HepG2 (cell line): ENCODE data around the gene TOMM20. TPM values are rescaled to one million over a fixed set of nuclear protein-coding genes. Genes with fewer than 3 reads are reported as not detected.

Experiments
- ATAC-seq: fragments of 200-7000 bp; cut with Tn5 transposase; 3 replicates; pipeline ENCODE4 v1.9.1; 2020; ENCODE audit warnings: mild to moderate bottlenecking, moderate library complexity
- BruUV-seq: library from RNA; stranded (reverse); fragments of 400-500 nt; replicated peaks from 2 replicates; lab custom pipeline; 2021; lab: Mats Ljungman, UMichigan
- CTCF ChIA-PET: fragments of 300-600 bp; formaldehyde crosslinking; extraction: SDS; loops from one replicate; lab custom pipeline; 2021; ENCODE audit warnings: low total read pairs, inconsistent platforms, low intra/inter-chr PET ratio; lab: Yijun Ruan, JAX
- POLR2A ChIA-PET: fragments of 350-600 bp; sonication (Branson Sonifier 250); formaldehyde crosslinking; loops from one replicate; lab custom pipeline; 2020; ENCODE audit warnings: antibody characterized with exemption, inconsistent platforms; lab: Yijun Ruan, JAX
- DNase-seq: peaks from one replicate; pipeline ENCODE4 v3.0.0-alpha.2; 2015; ENCODE audit warnings: low spot score
- FAIRE-seq: peaks from 3 replicates; lab custom pipeline; 2011; peaks lifted over from hg19 to GRCh38; lab: Jason Lieb, UNC
- H2AFZ ChIP-seq: one replicate; pipeline ENCODE4 v1.6.1; 2011; ENCODE audit warnings: low read length, inconsistent platforms
- H3K27ac ChIP-seq: fragments of 300-600 bp; 3 replicates; pipeline ENCODE4 v1.8.0; 2011; ENCODE audit warnings: mixed run types, mild to moderate bottlenecking, mixed read lengths, low read length, inconsistent platforms; ENCODE audit not compliant: insufficient read depth; ENCODE audit errors: extremely low read length
- H3K27me3 ChIP-seq, 2 experiments: fragments of 200-600 bp in 1 of 2; 2 replicates in 1 of 2; 3 replicates in 1 of 2; pipeline versions ENCODE4 v1.6.0 to v1.8.0; 2011; ENCODE audit warnings: low read length in 2 of 2, mild to moderate bottlenecking in 2 of 2, moderate library complexity in 2 of 2, inconsistent platforms in 1 of 2; ENCODE audit not compliant: insufficient read depth in 2 of 2, control insufficient read depth in 1 of 2
- H3K36me3 ChIP-seq, 2 experiments: fragments of 200-600 bp in 1 of 2; replicated peaks in 1 of 2; 2 replicates in 1 of 2; 3 replicates in 1 of 2; pipeline versions ENCODE4 v1.5.1 to v1.8.0; 2011; ENCODE audit warnings: low read length in 2 of 2, inconsistent platforms in 1 of 2; ENCODE audit not compliant: insufficient read depth in 2 of 2, control insufficient read depth in 1 of 2
- H3K4me1 ChIP-seq: 2 replicates; pipeline ENCODE4 v1.5.1; 2012; ENCODE audit warnings: low read length, inconsistent platforms; ENCODE audit not compliant: insufficient read depth
- H3K4me2 ChIP-seq: 2 replicates; pipeline ENCODE4 v1.6.0; 2011; ENCODE audit warnings: low read depth, low read length, inconsistent platforms
- H3K4me3 ChIP-seq, 3 experiments: fragments of 200-600 bp in 1 of 3; sonication (generic), shearing (Covaris generic) in 1 of 3; replicated peaks in 1 of 3; 2 replicates each; pipeline ENCODE4 v1.5.1; 2011 to 2016; ENCODE audit warnings: low read length in 3 of 3, inconsistent platforms in 2 of 3, low read depth in 2 of 3, mild to moderate bottlenecking in 2 of 3, control low read depth in 1 of 3, mixed read lengths in 1 of 3; ENCODE audit not compliant: insufficient read depth in 1 of 3
- H3K79me2 ChIP-seq: one replicate; pipeline ENCODE4 v1.6.1; 2011; ENCODE audit warnings: low read length, inconsistent platforms; ENCODE audit not compliant: insufficient read depth
- H3K9ac ChIP-seq: 2 replicates; pipeline ENCODE4 v1.6.0; 2011; ENCODE audit warnings: mild to moderate bottlenecking, low read depth, low read length, inconsistent platforms; ENCODE audit not compliant: insufficient read depth
- H3K9me3 ChIP-seq: 2 replicates; pipeline ENCODE4 v1.5.1; 2012; ENCODE audit warnings: mild to moderate bottlenecking, low read length
- H4K20me1 ChIP-seq: 2 replicates; pipeline ENCODE4 v1.6.0; 2011; ENCODE audit warnings: inconsistent platforms, mild to moderate bottlenecking, low read length, moderate library complexity; ENCODE audit not compliant: insufficient read depth
- CHD2 ChIP-seq: IDR thresholded peaks from 2 replicates; pipeline ENCODE4 v1.6.1; 2011; ENCODE audit warnings: low read depth, low read length, improper control_type of control experiment
- GATA4 ChIP-seq: sonication (generic); IDR thresholded peaks from 2 replicates; pipeline ENCODE4 v1.6.1; 2016; ENCODE audit warnings: antibody characterized with exemption, low read depth, borderline replicate concordance
- HNF4A ChIP-seq: sonication (generic); formaldehyde crosslinking; IDR thresholded peaks from 2 replicates; pipeline ENCODE4 v1.4.0; 2020; ENCODE audit warnings: missing genetic modification reagents
- KLF13 ChIP-seq: sonication (generic); formaldehyde crosslinking; IDR thresholded peaks from 2 replicates; pipeline ENCODE4 v1.4.0; 2020; ENCODE audit warnings: mild to moderate bottlenecking, missing genetic modification reagents
- MED13 ChIP-seq: sonication (generic); formaldehyde crosslinking; IDR thresholded peaks from 2 replicates; pipeline ENCODE4 v1.5.0; 2020; ENCODE audit warnings: missing genetic modification reagents
- NONO ChIP-seq, 2 experiments: fragments of 450-650 bp in 1 of 2; sonication (generic) in 1 of 2; formaldehyde crosslinking in 1 of 2; IDR thresholded peaks in 1 of 2; conservative IDR thresholded peaks in 1 of 2; 2 replicates each; pipeline versions ENCODE4 v1.6.1 to v1.8.0; 2017 to 2022; ENCODE audit warnings: mild to moderate bottlenecking in 1 of 2, missing genetic modification reagents in 1 of 2, moderate library complexity in 1 of 2
- NR2F2 ChIP-seq: IDR thresholded peaks from 2 replicates; pipeline ENCODE4 v1.6.1; 2012; ENCODE audit warnings: low read depth, inconsistent platforms, borderline replicate concordance
- POLR2AphosphoS5 ChIP-seq: IDR thresholded peaks from 2 replicates; pipeline ENCODE4 v1.6.1; 2012; ENCODE audit warnings: low read depth, low read length
- SALL1 ChIP-seq: sonication (generic); formaldehyde crosslinking; IDR thresholded peaks from 2 replicates; pipeline ENCODE4 v1.8.0; 2022; ENCODE audit warnings: mild to moderate bottlenecking, missing genetic modification reagents
- SOX13 ChIP-seq, 3 experiments: fragments of 450-650 bp in 1 of 3; sonication (generic) in 1 of 3; formaldehyde crosslinking in 1 of 3; IDR thresholded peaks in 2 of 3; conservative IDR thresholded peaks in 1 of 3; 2 replicates each; pipeline versions ENCODE4 v1.5.0 to v1.6.1; 2016 to 2020; ENCODE audit warnings: antibody characterized with exemption in 1 of 3, mild to moderate bottlenecking in 1 of 3, missing compliant biosample characterization in 1 of 3, missing genetic modification reagents in 1 of 3, moderate library complexity in 1 of 3
- TCF7 ChIP-seq: sonication (generic); IDR thresholded peaks from 2 replicates; pipeline ENCODE4 v1.6.1; 2016; ENCODE audit warnings: antibody characterized with exemption, low read depth
- TRIM24 ChIP-seq: sonication (generic); formaldehyde crosslinking; IDR thresholded peaks from 2 replicates; pipeline ENCODE4 v1.8.0; 2022; ENCODE audit warnings: mild to moderate bottlenecking, missing genetic modification reagents
- YEATS2 ChIP-seq: sonication (generic); formaldehyde crosslinking; IDR thresholded peaks from 2 replicates; pipeline ENCODE4 v1.4.0; 2020; ENCODE audit warnings: missing genetic modification reagents, borderline replicate concordance
- ZBTB14 ChIP-seq: sonication (generic); formaldehyde crosslinking; IDR thresholded peaks from 2 replicates; pipeline ENCODE4 v1.4.0; 2020; ENCODE audit warnings: missing genetic modification reagents
- ZC3H13 ChIP-seq: sonication (generic); formaldehyde crosslinking; IDR thresholded peaks from 2 replicates; pipeline ENCODE4 v1.8.1; 2023; ENCODE audit warnings: mild to moderate bottlenecking, missing genetic modification reagents, moderate library complexity
- ZNF430 ChIP-seq: sonication (generic); formaldehyde crosslinking; IDR thresholded peaks from 2 replicates; pipeline ENCODE4 v1.9.0; 2021; ENCODE audit warnings: mild to moderate bottlenecking, missing genetic modification reagents
- ZNF580 ChIP-seq: IDR thresholded peaks from 2 replicates; pipeline ENCODE4 v1.6.1; 2016; ENCODE audit warnings: low read depth, borderline replicate concordance
- ZNF619 ChIP-seq: sonication (generic); formaldehyde crosslinking; IDR thresholded peaks from 2 replicates; pipeline ENCODE4 v1.4.0; 2020; ENCODE audit warnings: mild to moderate bottlenecking, missing genetic modification reagents
- ZNF710 ChIP-seq: sonication (generic); formaldehyde crosslinking; IDR thresholded peaks from 2 replicates; pipeline ENCODE4 v1.5.0; 2020; ENCODE audit warnings: mild to moderate bottlenecking, missing genetic modification reagents, borderline replicate concordance
- ZSCAN29 ChIP-seq: sonication (generic); formaldehyde crosslinking; conservative IDR thresholded peaks from 2 replicates; pipeline ENCODE4 v1.4.0; 2020; ENCODE audit warnings: mild to moderate bottlenecking, missing genetic modification reagents
- WGBS: methylation state at CpG from one replicate; pipeline ENCODE4 v1.1.6; 2017; ENCODE audit warnings: low lambda C conversion rate; 5-methylcytosine and 5-hydroxymethylcytosine counted together
- in situ Hi-C: cut with HindIII; loops from 2 replicates; pipeline ENCODE4 v1.10.0; 2017; ENCODE audit warnings: low pct_unique_long_range_greater_than_20kb; ENCODE audit not compliant: extremely low pct_ligation_motif_present
- intact Hi-C: fragments of 100-400 bp; cut with micrococcal nuclease; formaldehyde crosslinking; loops from one replicate; pipeline ENCODE4 v1.10.0; 2022; ENCODE audit not compliant: unreplicated experiment
- polyA plus RNA-seq, 8 experiments: library from polyadenylated mRNA; depleted of rRNA in 3 of 8; stranded (reverse) in 7 of 8; unstranded in 1 of 8; fragments of >200 nt; fragmentation: Illumina TruSeq in 4 of 8; extraction: Trizol in 4 of 8; gene quantifications; 2 replicates each; pipeline versions ENCODE4 v1.2.1 to v1.2.3, GENCODE V29; 2011 to 2016; ENCODE audit warnings: low read depth in 4 of 8, missing spikeins in 1 of 8, mixed read lengths in 1 of 8; ENCODE audit not compliant: insufficient read depth in 1 of 8
- total RNA-seq, 5 experiments: library from RNA; depleted of rRNA; stranded (reverse); fragments of >200 nt; fragmentation: Illumina TruSeq; extraction: Trizol; gene quantifications; 2 replicates each; pipeline ENCODE4 v1.2.3, GENCODE V29; 2016; ENCODE audit warnings: low read depth in 1 of 5

The TOMM20 gene
- total and polyA plus RNA-seq, 2 of the 13 experiments (the other 11 are each of a cell fraction or from before 2014, with no cell fraction given), result 153 to 376 TPM

- H3K4me1 ChIP-seq, result peaks cover 43% of the 10 kb centered on the region
- WGBS, result 43% methylated on average over 4 of the region's 4 CpGs
- no peak for FAIRE-seq
- in situ Hi-C loops, result no loop called here
- H3K9ac ChIP-seq, result peak overlapping the region; percentile 99
- H3K27me3 ChIP-seq, result no peaks in the 10 kb centered on the region; a peak in 1 of 5 replicates
- intact Hi-C loops, result loop anchor here (5.0 kb wide), 1 partner anchor 32 kb away; the partner anchor contains the start of gene RBM34
- H3K79me2 ChIP-seq, result peaks cover 37% of the 10 kb centered on the region
- peaks cover 4 to 28% of the 10 kb centered on the region in 2 experiments for H3K36me3 ChIP-seq
- DNase-seq, result peak; percentile 71
- H3K27ac ChIP-seq, result peak overlapping the region; percentile 94
- H3K4me2 ChIP-seq, result peak overlapping the region; percentile 61
- POLR2A ChIA-PET, result interaction anchor here (0.7 to 2.1 kb wide), 11 partner anchors 10 to 237 kb away, joined by 3 to 10 read pairs (median 4); partner anchors contain the start of genes RBM34 and TBCE
- H2AFZ ChIP-seq, result no peak overlapping the region
- no peaks in the 10 kb centered on the region for H3K9me3 ChIP-seq
- CTCF ChIA-PET, result no interaction called here
- H3K4me3 ChIP-seq, result no peak overlapping the region; a peak in 1 of 6 replicates
- BruUV-seq, result no TSS peak
- H4K20me1 ChIP-seq, result peaks cover 25% of the 10 kb centered on the region
- peak; percentile 26 for ATAC-seq
- 0 out of 2 replicates have a peak, but pooled peaks have one; percentile 43 for TF ChIP-seq MED13 (CRISPR knock-in tag)
- TF ChIP-seq SALL1 (CRISPR knock-in tag), result peak; percentile 51; the same call in 1 of the 2 replicates
- TF ChIP-seq ZNF710, result no peak
- no peak for TF ChIP-seq ZNF430 (CRISPR knock-in tag)
- peak; percentile 89; the same call in 1 of the 2 replicates for TF ChIP-seq GATA4
- peak; percentile 91 for TF ChIP-seq TCF7
- no peak for TF ChIP-seq TRIM24 (CRISPR knock-in tag)
- TF ChIP-seq ZSCAN29 (CRISPR knock-in tag), result 0 out of 2 replicates have a peak, but pooled peaks have one; percentile 19
- TF ChIP-seq NONO (IDR thresholded peaks at IDR 0.05), result no peak
- peak; percentile 17; the same call in 1 of the 2 replicates for TF ChIP-seq NONO (CRISPR knock-in tag; conservative IDR thresholded peaks at IDR 0.05)
- TF ChIP-seq ZNF580 (CRISPR knock-in tag), result no peak
- no peak for TF ChIP-seq CHD2
- TF ChIP-seq SOX13 (IDR thresholded peaks at IDR 0.05), result peak; percentile 90; the same call in 1 of the 2 replicates
- TF ChIP-seq SOX13 (CRISPR knock-in tag; conservative IDR thresholded peaks at IDR 0.05 in 1 of 2, IDR thresholded peaks at IDR 0.05 in 1 of 2), result peak in 1 of 2 experiments; percentile 95; a peak in 2 of 4 replicates
- TF ChIP-seq NR2F2, result peak; percentile 31; the same call in 1 of the 2 replicates
- TF ChIP-seq KLF13 (CRISPR knock-in tag), result no peak
- no peak for TF ChIP-seq ZBTB14 (CRISPR knock-in tag)
- TF ChIP-seq ZC3H13 (CRISPR knock-in tag), result 0 out of 2 replicates have a peak, but pooled peaks have one; percentile 2
- TF ChIP-seq POLR2AphosphoS5, result peak; percentile 46; the same call in 1 of the 2 replicates
- TF ChIP-seq YEATS2 (CRISPR knock-in tag), result no peak
- no peak for TF ChIP-seq ZNF619
- peak; percentile 20; the same call in 1 of the 2 replicates for TF ChIP-seq HNF4A (CRISPR knock-in tag)
Observed at GRCh38 chr1:235129774-235130570, 1.3 kb upstream of the TOMM20 start.
